Measurements from ENCODE around the gene CTSD. TPM values are rescaled to one million over a fixed set of nuclear protein-coding genes. Genes with fewer than 3 reads are reported as not detected.
A peak's percentile ranks its signal among the peaks of the same experiment; 100 is the strongest.

CTSD gene
- total RNA-seq, 1 donor from 2014 or later: 949 TPM

- peaks cover 54% of the 10 kb centered on the region for H3K4me1 Mint-ChIP-seq (ENCODE audit: low read depth)
- no peaks in the 10 kb centered on the region for H3K27me3 Mint-ChIP-seq (ENCODE audit: low read depth)
- no peak overlapping the region for H3K27ac Mint-ChIP-seq (ENCODE audit: unreplicated experiment)
- H3K9me3 Mint-ChIP-seq (ENCODE audit: low read depth): no peaks in the 10 kb centered on the region
- peak overlapping the region; percentile 92 for H3K4me3 Mint-ChIP-seq (ENCODE audit: unreplicated experiment)
- peak; percentile 89 for DNase-seq (ENCODE audit: low spot score)
- TF ChIP-seq, protein P1, sequence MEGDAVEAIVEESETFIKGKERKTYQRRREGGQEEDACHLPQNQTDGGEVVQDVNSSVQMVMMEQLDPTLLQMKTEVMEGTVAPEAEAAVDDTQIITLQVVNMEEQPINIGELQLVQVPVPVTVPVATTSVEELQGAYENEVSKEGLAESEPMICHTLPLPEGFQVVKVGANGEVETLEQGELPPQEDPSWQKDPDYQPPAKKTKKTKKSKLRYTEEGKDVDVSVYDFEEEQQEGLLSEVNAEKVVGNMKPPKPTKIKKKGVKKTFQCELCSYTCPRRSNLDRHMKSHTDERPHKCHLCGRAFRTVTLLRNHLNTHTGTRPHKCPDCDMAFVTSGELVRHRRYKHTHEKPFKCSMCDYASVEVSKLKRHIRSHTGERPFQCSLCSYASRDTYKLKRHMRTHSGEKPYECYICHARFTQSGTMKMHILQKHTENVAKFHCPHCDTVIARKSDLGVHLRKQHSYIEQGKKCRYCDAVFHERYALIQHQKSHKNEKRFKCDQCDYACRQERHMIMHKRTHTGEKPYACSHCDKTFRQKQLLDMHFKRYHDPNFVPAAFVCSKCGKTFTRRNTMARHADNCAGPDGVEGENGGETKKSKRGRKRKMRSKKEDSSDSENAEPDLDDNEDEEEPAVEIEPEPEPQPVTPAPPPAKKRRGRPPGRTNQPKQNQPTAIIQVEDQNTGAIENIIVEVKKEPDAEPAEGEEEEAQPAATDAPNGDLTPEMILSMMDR (IDR thresholded peaks at IDR 0.05): no peak
- H3K36me3 Mint-ChIP-seq (ENCODE audit: low read depth): peaks cover 27% of the 10 kb centered on the region
Observed at GRCh38 chr11:1746511-1746931, 17.2 kb downstream of the CTSD start.

- peak; percentile 48 for DNase-seq (ENCODE audit: low spot score)
- peaks cover 50% of the 10 kb centered on the region for H3K4me1 Mint-ChIP-seq (ENCODE audit: low read depth)
- H3K9me3 Mint-ChIP-seq (ENCODE audit: low read depth): no peaks in the 10 kb centered on the region
- TF ChIP-seq, protein P1 (IDR thresholded peaks at IDR 0.05): no peak
- no peaks in the 10 kb centered on the region for H3K27me3 Mint-ChIP-seq (ENCODE audit: low read depth)
- H3K27ac Mint-ChIP-seq (ENCODE audit: unreplicated experiment): no peak overlapping the region
- peak overlapping the region; percentile 92 for H3K4me3 Mint-ChIP-seq (ENCODE audit: unreplicated experiment)
- H3K36me3 Mint-ChIP-seq (ENCODE audit: low read depth): peaks cover 27% of the 10 kb centered on the region
Observed at GRCh38 chr11:1745701-1746320, 17.9 kb downstream of the CTSD start.

- H3K27ac Mint-ChIP-seq (ENCODE audit: unreplicated experiment): no peak overlapping the region
- H3K4me1 Mint-ChIP-seq (ENCODE audit: low read depth): peaks cover 47% of the 10 kb centered on the region
- peaks cover 27% of the 10 kb centered on the region for H3K36me3 Mint-ChIP-seq (ENCODE audit: low read depth)
- TF ChIP-seq, protein P1 (IDR thresholded peaks at IDR 0.05): no peak
- no peaks in the 10 kb centered on the region for H3K27me3 Mint-ChIP-seq (ENCODE audit: low read depth)
- peak overlapping the region; percentile 92 for H3K4me3 Mint-ChIP-seq (ENCODE audit: unreplicated experiment)
- H3K9me3 Mint-ChIP-seq (ENCODE audit: low read depth): peaks cover 3% of the 10 kb centered on the region
- peak; percentile 75 for DNase-seq (ENCODE audit: low spot score)
Observed at GRCh38 chr11:1744891-1745700, 18.6 kb downstream of the CTSD start.

- DNase-seq (ENCODE audit: low spot score): peak; percentile 70
- Mint-ChIP-seq H3K27me3 (ENCODE audit: low read depth) (no peaks in the 10 kb centered on the region), H3K4me3 (ENCODE audit: unreplicated experiment) (no peak overlapping the region), H3K9me3 (ENCODE audit: low read depth) (peaks cover 5% of the 10 kb centered on the region), H3K4me1 (ENCODE audit: low read depth) (peaks cover 39% of the 10 kb centered on the region), H3K27ac (ENCODE audit: unreplicated experiment) (no peak overlapping the region), H3K36me3 (ENCODE audit: low read depth) (peaks cover 26% of the 10 kb centered on the region)
- TF ChIP-seq, protein P1 (IDR thresholded peaks at IDR 0.05): peak; percentile 27
Observed at GRCh38 chr11:1744137-1744886, 19.4 kb downstream of the CTSD start.

GRCh38 chr11:1743585-1744136, 20.1 kb downstream of the CTSD start:
- no peak overlapping the region for H3K4me3 Mint-ChIP-seq (ENCODE audit: unreplicated experiment)
- peak; percentile 70 for DNase-seq (ENCODE audit: low spot score)
- peaks cover 39% of the 10 kb centered on the region for H3K4me1 Mint-ChIP-seq (ENCODE audit: low read depth)
- H3K27me3 Mint-ChIP-seq (ENCODE audit: low read depth): no peaks in the 10 kb centered on the region
- peaks cover 9% of the 10 kb centered on the region for H3K9me3 Mint-ChIP-seq (ENCODE audit: low read depth)
- TF ChIP-seq, protein P1 (IDR thresholded peaks at IDR 0.05): no peak
- H3K27ac Mint-ChIP-seq (ENCODE audit: unreplicated experiment): no peak overlapping the region
- H3K36me3 Mint-ChIP-seq (ENCODE audit: low read depth): peaks cover 26% of the 10 kb centered on the region
